Measurements from ENCODE around the gene VMAC.
"Not testable (repeated sequence)": the region's sequence is repeated elsewhere in the genome, so short reads cannot be mapped to it uniquely, and the experiment has no call there.

The VMAC gene

GRCh38 chr19:5904352-5905113, at the start of gene VMAC:
Gene VMAC (plus strand): TSS chr19:5904872. CDS start chr19:5904891, 19 bp downstream.
- Histone ChIP-seq H3K9ac (peak within 1 kb of the TSS; percentile 68), H3K27ac (peak within 1 kb of the TSS; percentile 82), H3K36me3 (ENCODE audit: control insufficient read depth, insufficient read depth, low read length) (no peaks in the 10 kb centered on the region), H3K4me3 (ENCODE audit: low read depth, low read length) (peak within 1 kb of the TSS; percentile 95), H3K4me2 (ENCODE audit: low read length) (peak within 1 kb of the TSS; percentile 82), H3K27me3 (ENCODE audit: control insufficient read depth, insufficient read depth, low read length) (no peaks in the 10 kb centered on the region), H2AFZ (peak within 1 kb of the TSS; percentile 89), H3K9me3 (ENCODE audit: control insufficient read depth, low read length) (no peaks in the 10 kb centered on the region), H3K79me2 (peaks cover 12% of the 10 kb centered on the region), H3K4me1 (peaks cover 3% of the 10 kb centered on the region)
- no peak for TF ChIP-seq CTCF (IDR thresholded peaks at IDR 0.05)

GRCh38 chr19:5855151-5855550, 49.5 kb upstream of the VMAC start:
- H3K4me3 ChIP-seq (ENCODE audit: low read depth, low read length); H3K9me3 ChIP-seq (ENCODE audit: control insufficient read depth, low read length); H3K4me1 ChIP-seq; H3K9ac ChIP-seq; H3K27ac ChIP-seq; H3K36me3 ChIP-seq (ENCODE audit: control insufficient read depth, insufficient read depth, low read length); H2AFZ ChIP-seq; H3K4me2 ChIP-seq (ENCODE audit: low read length); H3K79me2 ChIP-seq; H3K27me3 ChIP-seq (ENCODE audit: control insufficient read depth, insufficient read depth, low read length): not testable (repeated sequence)

GRCh38 chr19:5857203-5858081, 47.2 kb upstream of the VMAC start:
- H3K27ac ChIP-seq: no peak overlapping the region
- H2AFZ ChIP-seq: no peak overlapping the region

GRCh38 chr19:5863030-5863665, 41.5 kb upstream of the VMAC start:
- H3K4me2 ChIP-seq (ENCODE audit: low read length): no peak overlapping the region
- no peak overlapping the region for H3K27ac ChIP-seq
- H2AFZ ChIP-seq: no peak overlapping the region
- H3K36me3 ChIP-seq (ENCODE audit: control insufficient read depth, insufficient read depth, low read length): no peaks in the 10 kb centered on the region
- H3K79me2 ChIP-seq: no peaks in the 10 kb centered on the region
- no peak overlapping the region for H3K4me3 ChIP-seq (ENCODE audit: low read depth, low read length)
- H3K4me1 ChIP-seq: no peaks in the 10 kb centered on the region
- TF ChIP-seq CTCF (IDR thresholded peaks at IDR 0.05): no peak
- H3K9me3 ChIP-seq (ENCODE audit: control insufficient read depth, low read length): no peaks in the 10 kb centered on the region
- H3K9ac ChIP-seq: no peak overlapping the region
- H3K27me3 ChIP-seq (ENCODE audit: control insufficient read depth, insufficient read depth, low read length): no peaks in the 10 kb centered on the region

More at GRCh38 chr19:5857203-5858081, 47.2 kb upstream of the VMAC start:
- Histone ChIP-seq H3K9ac (no peak overlapping the region), H3K4me2 (ENCODE audit: low read length) (no peak overlapping the region), H3K4me1 (no peaks in the 10 kb centered on the region), H3K79me2 (no peaks in the 10 kb centered on the region), H3K27me3 (ENCODE audit: control insufficient read depth, insufficient read depth, low read length) (no peaks in the 10 kb centered on the region), H3K9me3 (ENCODE audit: control insufficient read depth, low read length) (no peaks in the 10 kb centered on the region), H3K4me3 (ENCODE audit: low read depth, low read length) (no peak overlapping the region), H3K36me3 (ENCODE audit: control insufficient read depth, insufficient read depth, low read length) (no peaks in the 10 kb centered on the region)
- no peak for TF ChIP-seq CTCF (IDR thresholded peaks at IDR 0.05)
